HG03460 (cell line): ENCODE results near the gene REV1.
A peak's percentile ranks its signal among the peaks of the same experiment; 100 is the strongest.
"Not testable (repeated sequence)": the region's sequence is repeated elsewhere in the genome, so short reads cannot be mapped to it uniquely, and the experiment has no call there.

Source experiments
- ATAC-seq: cut with Tn5 transposase; IDR thresholded peaks from one replicate; pipeline ENCODE4 v1.9.1; 2021; ENCODE audit not compliant: unreplicated experiment

REV1 gene

GRCh38 chr2:99489761-99490622, at the start of gene REV1:
Gene REV1, minus strand, starts transcription at chr2:99490017. Its CDS starts 25,042 bp downstream, at chr2:99464975.
- peak; percentile 75 for ATAC-seq

DNA sequence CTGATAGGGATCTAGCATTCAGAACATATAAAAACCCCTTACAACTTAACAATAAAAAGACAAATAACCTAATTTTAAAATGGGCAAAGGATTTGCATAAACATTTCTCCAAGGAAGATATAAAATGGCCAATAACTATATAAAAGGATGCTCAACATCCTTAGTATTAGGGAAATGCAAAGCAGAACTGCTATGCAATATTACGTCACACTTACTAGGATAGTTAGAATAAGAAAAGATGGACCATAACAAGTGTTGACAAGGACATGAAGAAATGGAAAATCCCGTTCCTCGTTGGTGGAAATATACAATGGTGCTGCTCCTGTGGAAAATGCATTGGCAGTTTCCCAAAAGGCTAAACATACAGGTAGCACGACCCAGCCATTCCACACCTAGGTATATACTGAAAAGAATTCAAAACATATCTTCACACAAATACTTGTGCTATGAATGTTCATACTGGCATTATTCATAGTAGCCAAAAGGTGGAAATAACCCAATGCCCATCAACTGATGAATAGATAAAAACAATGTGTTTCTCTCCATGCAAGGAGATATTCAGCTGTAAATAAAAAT, 48.2 kb upstream of the REV1 start:
- ATAC-seq, result no peak

- no peak for ATAC-seq
Measured at GRCh38 chr2:99524056-99524455, 34.2 kb upstream of the REV1 start.

DNA sequence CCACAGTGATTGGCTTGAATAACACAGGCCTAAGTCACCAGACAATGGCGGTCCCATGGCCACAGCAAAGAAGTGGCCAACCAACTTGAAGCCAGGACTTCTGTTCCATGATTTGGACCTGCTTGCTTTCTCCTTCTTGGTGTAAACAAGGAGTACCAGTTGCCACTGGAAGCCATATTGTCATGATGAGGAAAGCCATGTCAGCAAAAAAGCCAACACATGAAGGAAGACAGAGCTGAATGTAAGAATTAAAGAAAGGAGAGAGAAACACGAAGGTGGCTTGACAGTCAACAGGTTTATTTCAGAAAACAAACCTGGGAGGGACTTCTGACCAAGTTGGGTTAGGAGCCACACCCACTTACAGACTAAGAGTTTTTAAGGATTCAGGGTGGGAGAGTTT, 32.3 kb upstream of the REV1 start:
- ATAC-seq, result no peak

- ATAC-seq, result no peak
Measured at GRCh38 chr2:99520813-99521212, 31.0 kb upstream of the REV1 start.

DNA sequence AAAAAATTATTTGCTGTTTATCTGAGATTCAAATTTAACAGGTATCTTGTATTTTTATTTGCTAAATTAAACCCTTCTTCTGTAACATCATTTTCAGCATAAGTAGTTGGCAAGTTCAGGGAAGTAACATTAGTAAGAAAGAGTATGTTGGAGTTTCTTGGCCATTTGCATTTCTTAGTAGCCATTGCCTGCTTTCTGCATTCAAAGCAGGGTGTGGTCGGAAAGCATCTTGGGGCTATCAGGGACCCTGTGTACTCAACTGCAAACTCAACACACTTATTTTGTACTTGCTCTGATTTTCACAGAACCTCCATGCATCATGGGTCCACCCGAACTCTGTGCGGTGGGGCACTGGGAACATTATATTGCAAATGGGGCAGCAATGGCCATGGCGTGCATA, 30.4 kb upstream of the REV1 start:
- no peak for ATAC-seq

- ATAC-seq, result no peak
Measured at GRCh38 chr2:99514357-99514756, 24.5 kb upstream of the REV1 start.

DNA sequence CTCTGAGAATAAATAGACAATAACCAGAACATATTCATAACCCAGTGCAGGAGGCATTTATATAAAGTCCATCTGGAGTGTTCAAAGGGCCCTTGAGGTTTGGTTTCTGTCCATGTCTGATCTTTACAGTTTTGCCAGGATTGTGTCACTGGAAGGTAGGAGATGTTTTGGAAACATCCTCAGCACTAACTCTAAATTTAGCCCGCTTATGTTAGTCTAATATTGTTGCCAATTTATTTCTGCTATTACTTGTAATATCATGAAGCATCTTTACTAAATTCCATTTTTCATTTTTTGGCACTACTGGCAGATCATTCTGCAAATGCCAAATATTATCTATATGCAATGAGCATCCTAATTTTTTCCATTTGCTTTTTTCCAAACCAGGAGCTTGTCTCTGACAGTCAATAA, 22.4 kb upstream of the REV1 start:
- no peak for ATAC-seq

DNA sequence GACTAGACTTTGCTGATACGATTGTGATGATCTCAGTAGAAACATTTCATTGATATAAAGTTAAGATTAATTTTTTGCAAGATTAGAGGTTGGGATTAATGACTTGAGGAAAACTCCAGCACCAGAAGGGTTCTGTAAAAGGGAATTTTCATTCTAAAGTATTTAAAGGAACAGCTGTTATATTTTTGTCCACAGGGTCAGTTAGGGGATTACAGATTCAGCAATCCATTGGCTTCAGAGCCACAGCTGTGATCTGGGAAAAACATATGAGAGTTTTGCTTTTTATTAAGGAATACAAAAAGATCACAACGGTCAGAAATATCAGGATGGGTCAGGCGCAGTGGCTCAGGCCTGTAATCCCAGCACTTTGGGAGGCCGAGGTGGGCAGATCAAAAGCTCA, 19.6 kb upstream of the REV1 start:
- no peak for ATAC-seq

DNA sequence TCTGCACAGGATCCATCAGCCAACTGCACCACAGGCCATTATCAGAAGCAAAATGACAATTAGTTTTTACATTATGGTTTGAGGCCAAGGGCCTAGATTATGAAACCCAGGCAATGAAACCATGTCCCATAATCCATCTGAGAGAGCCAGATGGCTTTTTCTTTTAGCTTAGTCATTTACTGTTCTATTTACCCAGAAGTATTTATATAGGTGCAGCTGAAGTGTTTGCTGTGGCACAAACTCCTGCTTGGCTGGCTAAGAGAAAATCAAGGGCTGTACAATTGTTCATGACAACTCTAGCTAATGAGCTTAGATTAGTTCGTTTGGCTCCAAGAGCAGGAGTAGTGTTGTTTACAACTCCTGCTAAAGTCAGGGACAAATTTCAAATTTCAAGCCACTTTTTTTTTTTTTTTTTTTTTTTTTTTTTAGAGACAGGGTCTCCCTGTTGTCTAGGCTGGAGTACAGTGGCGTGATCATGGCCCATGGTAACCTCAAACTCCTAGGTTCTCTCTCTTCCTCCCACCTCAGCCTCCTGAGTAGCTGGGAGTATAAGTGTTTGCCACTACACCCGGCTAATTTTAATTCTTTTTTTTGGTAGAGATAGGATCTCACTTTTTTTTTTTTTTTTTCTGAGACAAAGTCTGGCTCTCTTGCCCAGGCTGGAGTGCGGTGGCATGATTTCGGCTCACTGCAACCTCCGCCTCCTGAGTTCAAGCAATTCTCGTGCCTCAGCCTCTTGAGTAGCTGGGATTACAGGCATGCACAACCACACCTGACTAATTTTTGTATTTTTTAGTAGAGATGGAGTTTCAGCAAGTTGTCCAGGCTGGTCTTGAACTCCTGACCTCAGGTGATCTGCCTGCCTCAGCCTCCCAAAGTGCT, 18.4 kb upstream of the REV1 start:
- ATAC-seq, result no peak

- no peak for ATAC-seq
Measured at GRCh38 chr2:99504844-99505584, 15.2 kb upstream of the REV1 start.

GRCh38 chr2:99503662-99504416, 14.0 kb upstream of the REV1 start:
- not testable (repeated sequence) for ATAC-seq

DNA sequence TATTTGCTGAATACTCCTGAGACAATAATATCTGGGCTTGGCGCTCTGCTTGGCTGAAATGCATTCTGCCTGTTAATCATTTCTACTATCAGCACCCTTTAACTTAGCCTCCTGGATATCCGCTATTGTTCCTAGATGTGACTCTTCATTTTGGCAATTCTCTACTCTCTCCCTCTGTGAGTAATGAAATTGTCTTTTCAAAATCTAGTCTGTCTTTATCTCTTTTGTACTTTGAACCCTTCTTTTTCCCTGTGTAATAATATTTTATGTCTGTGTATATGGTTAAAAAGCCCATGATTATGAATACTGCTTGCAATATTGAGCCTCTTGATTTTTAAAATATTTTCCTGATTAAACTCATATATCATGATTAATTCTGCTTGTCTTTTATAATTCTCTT, 6.2 kb upstream of the REV1 start:
- ATAC-seq, result no peak

DNA sequence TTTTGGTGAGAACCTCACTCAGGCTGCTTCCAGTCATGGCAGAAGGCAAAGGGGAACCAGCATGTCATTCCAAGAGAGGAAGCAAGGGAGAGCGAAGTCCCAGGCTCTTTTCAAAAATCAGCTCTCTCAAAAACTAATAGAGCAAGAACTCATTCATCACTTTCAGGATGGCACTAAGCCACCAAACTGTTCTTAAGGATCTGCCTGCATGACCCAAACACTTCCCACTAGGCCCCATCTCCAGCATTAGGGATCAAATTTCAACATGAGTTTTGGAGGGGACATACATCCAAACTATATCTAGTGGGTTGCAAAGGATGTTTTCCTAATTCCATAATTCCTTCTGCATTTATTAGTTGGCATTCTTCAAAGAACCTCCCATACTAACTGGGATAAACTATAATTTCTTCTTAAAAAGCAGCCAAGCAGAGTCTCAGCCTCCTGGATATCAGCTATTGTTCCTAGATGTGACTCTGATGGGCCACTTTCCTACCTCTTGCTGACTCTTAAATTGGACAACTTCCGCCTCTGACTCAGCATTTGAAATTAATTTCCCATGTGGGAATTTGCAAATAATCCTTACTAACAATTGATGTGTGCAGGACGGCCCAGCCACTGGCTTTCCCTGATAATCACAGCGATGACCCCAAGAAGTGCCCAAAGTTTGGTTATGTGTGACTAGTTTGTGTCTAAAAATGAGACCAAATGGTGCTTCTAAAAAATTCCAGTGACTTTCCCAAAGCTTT, 5.5 kb upstream of the REV1 start:
- ATAC-seq, result no peak

- no peak for ATAC-seq
Measured at GRCh38 chr2:99492721-99493120, 2.9 kb upstream of the REV1 start.

DNA sequence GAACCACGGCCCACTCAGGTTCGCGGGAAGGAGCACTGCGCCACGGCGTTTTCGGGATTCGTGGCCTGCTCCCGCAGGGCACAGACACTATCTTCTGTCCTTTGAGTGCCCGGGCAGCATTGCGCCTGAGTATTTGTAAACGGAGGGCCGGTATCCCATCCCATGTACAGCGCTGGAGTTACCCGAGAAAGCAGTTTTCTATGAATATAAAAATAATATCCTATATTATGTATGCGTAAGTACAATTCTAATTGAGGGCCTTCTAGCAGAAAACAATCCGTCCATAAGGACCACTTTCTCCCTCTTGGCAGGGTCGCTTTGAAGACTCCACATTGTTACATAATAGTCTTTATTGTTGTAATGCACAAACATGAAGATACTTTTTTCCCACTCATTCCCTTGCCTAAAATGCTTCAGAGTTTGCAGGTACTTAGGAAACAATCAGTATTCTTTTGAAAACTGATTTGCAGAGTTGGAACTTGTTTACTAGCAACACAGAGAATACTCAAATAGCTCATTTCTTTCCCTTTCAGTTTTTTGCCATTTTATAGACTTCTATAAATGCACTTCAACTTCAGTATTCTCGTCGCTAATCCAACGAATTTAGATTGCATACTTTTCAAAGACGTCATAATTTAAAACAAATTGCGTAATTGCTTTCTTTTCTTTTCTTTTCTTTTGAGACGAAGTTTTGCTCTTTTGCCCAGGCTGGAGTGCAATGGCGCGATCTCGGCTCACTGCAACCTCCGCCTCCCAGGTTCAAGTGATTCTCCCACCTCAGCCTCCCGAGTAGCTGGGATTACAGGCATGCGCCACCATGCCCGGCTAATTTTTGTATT, 1.0 kb upstream of the REV1 start:
- no peak for ATAC-seq

GRCh38 chr2:99489063-99489760, 605 bp downstream of the REV1 start:
- peak; percentile 41 for ATAC-seq

GRCh38 chr2:99488539-99489062, 1.2 kb downstream of the REV1 start:
- ATAC-seq, result no peak
